Fibroblast of mammary gland (primary cell): ENCODE results near the gene LETM1.

ENCODE experiments used
- DNase-seq: peaks from one replicate; pipeline ENCODE4 v3.0.0-alpha.2; 2010; ENCODE audit warnings: low read depth
- H3K4me3 ChIP-seq: 2 replicates; pipeline ENCODE4 v1.5.1; 2011; ENCODE audit warnings: low read depth, mild to moderate bottlenecking, low read length, moderate library complexity; ENCODE audit not compliant: control insufficient read depth
- CTCF ChIP-seq: conservative IDR thresholded peaks from 2 replicates; pipeline ENCODE4 v1.5.1; 2011; ENCODE audit warnings: low read depth, low read length, inconsistent platforms; ENCODE audit not compliant: control insufficient read depth, insufficient read depth

LETM1 gene

GRCh38 chr4:1887052-1887451, 31.1 kb upstream of the LETM1 start:
- DNase-seq, result no peak
- no peak overlapping the region for H3K4me3 ChIP-seq
- TF ChIP-seq CTCF, result no peak

- H3K4me3 ChIP-seq, result no peak overlapping the region
- DNase-seq, result no peak
- no peak for TF ChIP-seq CTCF
Measured at GRCh38 chr4:1885414-1885813, 29.5 kb upstream of the LETM1 start.

DNA sequence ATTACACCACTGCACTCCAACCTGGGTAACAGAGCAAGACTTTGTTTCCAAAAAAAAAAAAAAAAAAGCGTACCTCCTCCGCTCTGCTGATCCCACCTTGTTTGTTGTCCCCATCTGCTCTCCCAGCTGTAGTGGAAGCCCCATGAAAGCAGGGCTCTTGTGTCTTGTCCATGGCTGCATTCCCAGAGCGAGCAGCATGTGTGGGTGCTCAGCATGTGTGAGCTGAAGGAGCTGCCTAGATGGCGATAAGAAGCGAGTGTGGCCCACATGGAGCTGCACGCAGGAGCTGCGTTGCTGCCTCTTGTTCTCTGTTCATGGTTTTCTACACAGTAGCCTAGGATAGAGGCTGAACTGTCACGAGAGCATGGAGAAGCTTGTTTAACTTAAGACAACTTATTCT, 27.6 kb upstream of the LETM1 start:
- DNase-seq, result no peak
- H3K4me3 ChIP-seq, result no peak overlapping the region
- no peak for TF ChIP-seq CTCF

- TF ChIP-seq CTCF, result no peak
- no peak overlapping the region for H3K4me3 ChIP-seq
- DNase-seq, result no peak
Measured at GRCh38 chr4:1882850-1883271, 26.9 kb upstream of the LETM1 start.

- no peak overlapping the region for H3K4me3 ChIP-seq
- TF ChIP-seq CTCF, result no peak
- no peak for DNase-seq
Measured at GRCh38 chr4:1880332-1880731, 24.4 kb upstream of the LETM1 start.

DNA sequence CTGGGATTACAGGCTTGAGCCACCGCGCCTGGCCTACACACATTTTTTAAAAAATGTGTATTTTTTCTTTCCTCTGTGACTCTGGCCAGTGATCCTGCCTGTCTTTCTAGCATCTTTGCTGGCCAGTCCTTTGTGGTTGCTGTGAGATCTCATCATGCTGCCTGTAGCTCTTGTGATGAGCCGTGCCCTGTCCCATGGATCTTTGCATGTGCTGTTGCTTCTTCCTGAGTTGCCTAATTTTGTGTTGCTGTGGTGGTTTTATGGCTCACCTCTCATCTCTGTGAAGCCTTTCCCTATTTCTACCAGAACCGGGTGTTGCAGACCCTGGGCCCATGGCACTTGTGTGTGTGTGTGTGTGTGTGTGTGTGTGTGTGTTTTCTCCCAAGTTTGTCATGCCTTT, 23.5 kb upstream of the LETM1 start:
- no peak for TF ChIP-seq CTCF
- peak; percentile 45 for DNase-seq
- H3K4me3 ChIP-seq, result no peak overlapping the region

DNA sequence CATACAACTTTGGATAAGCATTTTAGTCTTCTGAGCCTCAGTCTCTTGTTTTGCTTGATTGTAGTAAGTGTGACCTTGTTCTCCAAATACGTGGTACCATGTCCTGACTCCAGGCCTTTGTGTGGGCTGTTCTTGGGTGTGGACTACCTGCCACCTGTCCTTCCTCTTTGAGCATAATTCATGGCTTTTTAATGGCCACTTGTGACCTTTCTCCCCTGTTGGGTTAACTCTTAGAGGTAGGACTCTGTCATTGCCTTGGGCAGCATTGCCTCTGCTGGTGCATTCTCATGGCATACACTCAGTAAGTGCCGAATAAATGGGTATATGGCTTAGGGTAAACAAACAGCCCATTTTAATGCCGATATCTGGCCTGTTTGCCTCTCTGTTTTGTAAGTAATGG, 18.2 kb upstream of the LETM1 start:
- H3K4me3 ChIP-seq, result no peak overlapping the region
- no peak for TF ChIP-seq CTCF
- no peak for DNase-seq
